ENCODE data around the gene ARL6IP4.

The ARL6IP4 gene

GRCh38 chr12:122979001-122979907 lies 1.2 kb upstream of the ARL6IP4 start:
- no peak for DNase-seq

- DNase-seq, result no peak
Observed at GRCh38 chr12:122979908-122980182, 636 bp upstream of the ARL6IP4 start.

GRCh38 chr12:122981036-122981471 lies 573 bp downstream of the ARL6IP4 start:
- no peak for DNase-seq

GRCh38 chr12:122981587-122982476 lies 1.4 kb downstream of the ARL6IP4 start:
- no peak for DNase-seq

GRCh38 chr12:122982477-122982815 lies 2.0 kb downstream of the ARL6IP4 start:
- DNase-seq, result no peak

- no peak for DNase-seq
Observed at GRCh38 chr12:122982963-122983788, 2.7 kb downstream of the ARL6IP4 start.

- no peak for DNase-seq
Observed at GRCh38 chr12:122983789-122984515, 3.5 kb downstream of the ARL6IP4 start.

- no peak for DNase-seq
Observed at GRCh38 chr12:122984612-122985337, 4.3 kb downstream of the ARL6IP4 start.

- DNase-seq, result no peak
Observed at GRCh38 chr12:122985338-122986257, 5.1 kb downstream of the ARL6IP4 start.

- no peak for DNase-seq
Observed at GRCh38 chr12:122986258-122986871, 5.9 kb downstream of the ARL6IP4 start.

GRCh38 chr12:122987086-122987951 lies 6.8 kb downstream of the ARL6IP4 start:
- DNase-seq, result no peak

GRCh38 chr12:122988036-122988435 lies 7.6 kb downstream of the ARL6IP4 start:
- DNase-seq, result no peak

- DNase-seq, result no peak
Observed at GRCh38 chr12:122988612-122989212, 8.2 kb downstream of the ARL6IP4 start.

GRCh38 chr12:122989225-122989839 lies 8.9 kb downstream of the ARL6IP4 start:
- DNase-seq, result no peak

GRCh38 chr12:122989874-122990419 lies 9.5 kb downstream of the ARL6IP4 start:
- DNase-seq, result no peak

GRCh38 chr12:122990561-122990960 lies 10.1 kb downstream of the ARL6IP4 start:
- DNase-seq, result no peak

- DNase-seq, result no peak
Observed at GRCh38 chr12:122990961-122991622, 10.6 kb downstream of the ARL6IP4 start.
